GM13976 (cell line): ENCODE results near the gene NEB.
"Not testable (repeated sequence)": the region's sequence is repeated elsewhere in the genome, so short reads cannot be mapped to it uniquely, and the experiment has no call there.

ENCODE experiments used
- DNase-seq: peaks from one replicate; pipeline ENCODE4 v3.0.0; 2012; ENCODE audit warnings: low spot score
- in situ Hi-C: fragments of 300-500 bp; cut with MboI; formaldehyde crosslinking; loops from one replicate; pipeline ENCODE4 v1.12.0; 2022; ENCODE audit warnings: low sequenced_read_pairs, mixed read lengths, inconsistent platforms; ENCODE audit not compliant: unreplicated experiment
- TF ChIP-seq, protein P1 (sequence below): IDR thresholded peaks from 2 replicates; pipeline ENCODE4 v1.5.1; 2012; ENCODE audit warnings: borderline replicate concordance, mild to moderate bottlenecking; ENCODE audit not compliant: insufficient read depth; ENCODE audit errors: extremely low read depth, missing control alignments, control extremely low read depth

The NEB gene

DNA sequence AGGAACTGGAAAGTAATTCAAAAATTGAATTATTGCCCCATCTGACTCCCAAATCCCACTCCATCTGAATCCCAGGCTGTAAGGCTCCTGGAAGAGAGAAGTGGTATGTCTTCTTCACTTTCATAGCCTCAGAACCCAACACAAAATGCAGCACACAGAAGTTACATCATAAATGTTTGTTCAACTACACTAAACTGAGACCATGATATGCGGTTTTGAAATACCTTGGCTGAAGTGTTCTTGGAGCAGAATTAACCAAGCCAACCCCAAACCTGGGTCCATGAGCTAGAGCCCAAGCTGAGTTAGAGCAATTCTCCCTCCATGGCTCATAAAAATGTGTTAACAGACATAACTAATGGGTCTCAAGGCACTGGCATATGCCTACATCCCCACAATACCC, 23.3 kb downstream of the NEB start:
- no peak for DNase-seq
- TF ChIP-seq, protein P1, sequence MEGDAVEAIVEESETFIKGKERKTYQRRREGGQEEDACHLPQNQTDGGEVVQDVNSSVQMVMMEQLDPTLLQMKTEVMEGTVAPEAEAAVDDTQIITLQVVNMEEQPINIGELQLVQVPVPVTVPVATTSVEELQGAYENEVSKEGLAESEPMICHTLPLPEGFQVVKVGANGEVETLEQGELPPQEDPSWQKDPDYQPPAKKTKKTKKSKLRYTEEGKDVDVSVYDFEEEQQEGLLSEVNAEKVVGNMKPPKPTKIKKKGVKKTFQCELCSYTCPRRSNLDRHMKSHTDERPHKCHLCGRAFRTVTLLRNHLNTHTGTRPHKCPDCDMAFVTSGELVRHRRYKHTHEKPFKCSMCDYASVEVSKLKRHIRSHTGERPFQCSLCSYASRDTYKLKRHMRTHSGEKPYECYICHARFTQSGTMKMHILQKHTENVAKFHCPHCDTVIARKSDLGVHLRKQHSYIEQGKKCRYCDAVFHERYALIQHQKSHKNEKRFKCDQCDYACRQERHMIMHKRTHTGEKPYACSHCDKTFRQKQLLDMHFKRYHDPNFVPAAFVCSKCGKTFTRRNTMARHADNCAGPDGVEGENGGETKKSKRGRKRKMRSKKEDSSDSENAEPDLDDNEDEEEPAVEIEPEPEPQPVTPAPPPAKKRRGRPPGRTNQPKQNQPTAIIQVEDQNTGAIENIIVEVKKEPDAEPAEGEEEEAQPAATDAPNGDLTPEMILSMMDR = no peak
- in situ Hi-C loops = no loop called here

- in situ Hi-C loops = no loop called here
- DNase-seq = no peak
- TF ChIP-seq, protein P1 = no peak
These were observed 25.5 kb downstream of the NEB start for GRCh38 chr2:151708788-151709187.

DNA sequence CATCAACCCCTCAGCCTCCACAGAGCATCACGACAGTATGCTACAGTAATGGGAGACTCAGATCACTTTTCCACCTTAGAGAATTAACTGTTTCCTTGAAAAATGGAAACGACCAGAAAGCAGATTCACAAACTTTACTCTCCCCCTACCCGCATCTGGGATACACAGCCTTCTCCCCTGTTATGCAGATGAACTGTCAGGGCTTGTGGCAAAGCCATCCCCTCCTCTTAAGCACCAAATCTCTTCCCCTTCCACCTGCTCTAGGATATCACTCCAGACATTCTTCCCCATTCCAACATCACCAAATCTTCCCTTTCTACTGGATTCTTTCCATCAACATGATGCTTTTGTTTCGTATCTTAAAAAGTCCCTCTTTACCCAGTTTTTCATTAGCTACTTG, 26.4 kb downstream of the NEB start:
- in situ Hi-C loops = no loop called here
- TF ChIP-seq, protein P1 = no peak
- DNase-seq = no peak

- in situ Hi-C loops, DNase-seq: not testable (repeated sequence)
These were observed 29.8 kb downstream of the NEB start for GRCh38 chr2:151704480-151704961.

DNA sequence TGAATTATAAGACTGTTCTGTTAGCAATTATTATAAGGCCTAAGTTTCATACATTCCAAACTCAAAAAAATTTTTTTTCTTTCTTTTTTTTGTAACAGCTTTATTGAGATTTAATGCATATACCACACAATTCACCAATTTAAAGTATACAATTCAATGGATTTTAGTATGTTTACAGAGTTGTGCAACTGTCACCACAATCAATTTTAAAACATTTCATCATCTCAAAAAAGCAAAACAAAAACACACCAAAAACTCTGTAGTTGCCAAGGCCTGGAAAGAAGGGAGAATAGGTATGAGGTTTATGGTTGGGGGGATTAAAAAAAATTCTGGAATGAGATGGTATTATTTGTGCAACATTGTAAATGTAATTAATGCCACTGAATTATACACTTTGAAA, 36.1 kb downstream of the NEB start:
- in situ Hi-C loops, DNase-seq: not testable (repeated sequence)

DNA sequence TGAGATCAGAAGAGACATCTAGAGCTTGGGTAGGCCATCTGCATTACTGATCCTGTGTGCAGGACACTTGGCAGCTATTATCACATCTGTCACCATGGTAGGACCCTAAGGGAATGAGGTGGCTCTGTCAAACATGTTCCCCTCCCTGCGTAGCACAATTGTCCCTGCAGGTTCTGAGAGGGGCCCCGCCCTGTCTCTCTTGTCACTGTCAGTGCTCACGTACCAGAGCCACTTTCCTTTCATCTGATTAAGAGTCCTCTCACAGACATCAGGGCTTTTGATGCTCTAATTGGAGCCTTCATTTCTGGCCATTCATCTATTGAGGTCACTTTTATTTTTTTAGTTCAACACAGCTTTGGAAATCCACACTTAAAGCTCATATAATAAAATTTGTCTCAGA, 38.5 kb downstream of the NEB start:
- in situ Hi-C loops = no loop called here
- no peak for DNase-seq
- TF ChIP-seq, protein P1 = no peak

GRCh38 chr2:151691631-151692030, 42.6 kb downstream of the NEB start:
- in situ Hi-C loops = no loop called here
- DNase-seq = no peak
- TF ChIP-seq, protein P1 = no peak

DNA sequence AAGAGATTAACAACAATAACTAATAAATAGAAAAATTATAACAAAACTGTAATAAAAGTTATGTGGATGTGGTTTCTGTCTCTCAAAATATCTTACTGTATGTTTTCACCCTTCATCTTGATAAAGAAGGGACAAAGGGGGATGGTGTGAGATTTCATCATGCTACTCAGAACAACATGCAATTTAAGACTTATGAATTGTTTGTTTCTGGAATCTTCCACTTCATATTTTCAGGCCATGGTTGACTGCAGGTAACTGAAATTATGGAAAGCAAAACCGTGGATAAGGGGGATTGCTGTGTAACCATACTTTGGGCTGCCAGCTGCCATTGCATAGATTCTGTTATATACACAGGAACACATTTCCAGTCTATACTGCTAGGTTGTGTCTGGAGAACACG, 45.6 kb downstream of the NEB start:
- TF ChIP-seq, protein P1 = no peak
- DNase-seq = no peak
- in situ Hi-C loops = no loop called here
